ENCODE data around the gene TMEM183A. TPM values are rescaled to one million over a fixed set of nuclear protein-coding genes. Genes with fewer than 3 reads are reported as not detected.
"Not testable (repeated sequence)": the region's sequence is repeated elsewhere in the genome, so short reads cannot be mapped to it uniquely, and the experiment has no call there.

The TMEM183A gene
- total and polyA plus RNA-seq, 5 experiments from 2014 or later = 46.2 to 92.0 (median 53.6) TPM

DNA sequence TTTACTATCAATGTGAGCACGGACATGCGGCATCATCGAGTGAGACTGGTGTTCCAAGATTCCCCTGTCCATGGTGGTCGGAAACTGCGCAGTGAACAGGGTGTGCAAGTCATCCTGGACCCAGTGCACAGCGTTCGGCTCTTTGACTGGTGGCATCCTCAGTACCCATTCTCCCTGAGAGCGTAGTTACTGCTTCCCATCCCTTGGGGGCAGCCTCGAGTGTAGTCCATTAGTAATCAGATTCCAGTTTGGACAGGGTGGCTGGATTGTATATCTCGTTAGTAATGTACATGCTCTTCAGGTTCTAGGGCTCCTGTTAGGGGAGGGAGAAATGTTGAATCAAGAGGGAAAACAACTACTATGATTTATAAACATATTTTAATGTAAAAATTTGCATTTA, 15.7 kb downstream of the TMEM183A start:
- Mint-ChIP-seq H3K36me3 (peaks cover 0 to 60% (median 11%) of the 10 kb centered on the region in 3 donors), H3K9me3 (peaks cover 0 to 12% (median 0%) of the 10 kb centered on the region in 9 donors), H3K4me1 (peaks cover 4 to 11% (median 8%) of the 10 kb centered on the region in 4 donors)
- POLR2A ChIA-PET = interaction anchor here (1.3 kb wide), 1 partner anchor 16 kb away, joined by 5 read pairs; the partner anchor contains the start of gene TMEM183A
- H3K4me3 Mint-ChIP-seq, DNase-seq, H3K27me3 Mint-ChIP-seq, H3K27ac Mint-ChIP-seq, ATAC-seq: not testable (repeated sequence)

DNA sequence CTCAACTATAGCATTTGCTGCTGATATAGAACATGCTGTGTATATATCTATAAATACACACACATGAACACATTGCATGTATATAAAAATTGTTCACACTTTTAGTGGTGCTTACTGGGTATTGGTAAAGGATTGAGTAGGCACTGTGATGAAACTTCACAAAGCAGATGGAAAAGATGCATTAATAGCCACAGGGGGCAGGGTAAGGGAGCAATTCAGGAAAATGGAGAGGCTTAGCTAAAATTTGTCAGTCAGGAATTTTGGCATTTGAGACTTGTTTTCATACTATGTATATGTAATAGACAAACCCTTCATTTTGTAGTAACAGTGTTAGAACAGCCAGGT, 18.5 kb downstream of the TMEM183A start:
- ATAC-seq = no peak
- Mint-ChIP-seq H3K9me3 (peaks cover 0 to 12% (median 0%) of the 10 kb centered on the region in 9 donors), H3K36me3 (peaks cover 0 to 32% (median 1%) of the 10 kb centered on the region in 3 donors), H3K27me3 (peaks cover 0 to 7% (median 0%) of the 10 kb centered on the region in 5 donors), H3K4me3 (peak overlapping the region; percentile 50 to 90 (median 76)), H3K4me1 (peaks cover 6 to 11% (median 9%) of the 10 kb centered on the region in 4 donors), H3K27ac (peak overlapping the region in 9 of 10 donors; percentile 66 to 95 (median 88))
- POLR2A ChIA-PET = interaction anchor here (1.3 to 2.1 kb wide), 2 partner anchors 18 to 71 kb away, joined by 3 to 9 read pairs; partner anchors contain the start of gene TMEM183A
- no peak for DNase-seq

DNA sequence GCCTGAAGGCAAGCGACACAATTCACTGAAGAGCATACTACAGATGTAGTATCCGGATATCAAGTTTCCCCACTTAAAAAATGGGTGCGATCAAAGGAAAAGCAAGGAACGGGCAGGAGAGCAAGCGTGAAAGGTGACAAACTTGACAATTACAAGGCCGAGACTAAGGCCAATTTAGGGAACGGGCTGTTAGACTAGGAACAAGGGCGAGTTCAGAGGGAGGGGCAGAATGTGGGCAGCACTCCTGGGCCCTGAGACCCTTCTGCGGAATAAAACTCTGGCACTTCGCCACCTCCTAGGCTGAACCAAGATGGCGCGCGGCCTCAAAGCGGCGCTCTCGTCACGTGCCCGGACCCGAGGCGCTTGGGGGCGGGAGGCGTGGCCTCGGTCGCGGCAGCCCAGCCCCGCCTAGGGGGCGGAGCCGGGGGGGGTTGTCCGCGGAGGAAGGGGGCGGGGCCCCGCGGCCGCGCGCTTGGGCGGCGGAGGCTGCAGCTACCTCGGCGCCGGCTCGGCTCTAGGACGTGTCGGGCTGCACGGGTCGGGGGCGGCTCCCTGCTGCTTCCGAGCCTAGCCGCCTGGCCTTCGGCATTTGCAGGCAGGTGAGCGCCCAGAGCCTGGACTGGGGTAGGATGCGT, 19.0 kb downstream of the TMEM183A start, which contains the start of gene PPFIA4:
Gene PPFIA4, plus strand, starts transcription at position 461 of the 635 bp plus-strand sequence. CDS start 12,518 bp downstream, outside the sequence.
- H3K4me1 Mint-ChIP-seq = peaks cover 6 to 11% (median 9%) of the 10 kb centered on the region in 4 donors
- peaks cover 0 to 27% (median 0%) of the 10 kb centered on the region in 3 donors for H3K36me3 Mint-ChIP-seq
- POLR2A ChIA-PET = interaction anchor here (0.6 to 2.1 kb wide), 3 partner anchors 19 to 1071 kb away, joined by 3 to 9 read pairs (median 3); partner anchors contain the start of genes TIMM17A and TMEM183A
- peaks cover 0 to 7% (median 0%) of the 10 kb centered on the region in 5 donors for H3K27me3 Mint-ChIP-seq
- DNase-seq (peak; percentile 82 to 94 (median 87)), ATAC-seq (peak; percentile 89)
- H3K27ac Mint-ChIP-seq = peak within 1 kb of the TSS in 9 of 10 donors; percentile 66 to 95 (median 88)
- peak within 1 kb of the TSS; percentile 66 to 90 (median 82) for H3K4me3 Mint-ChIP-seq
- H3K9me3 Mint-ChIP-seq = peaks cover 0 to 12% (median 0%) of the 10 kb centered on the region in 9 donors

DNA sequence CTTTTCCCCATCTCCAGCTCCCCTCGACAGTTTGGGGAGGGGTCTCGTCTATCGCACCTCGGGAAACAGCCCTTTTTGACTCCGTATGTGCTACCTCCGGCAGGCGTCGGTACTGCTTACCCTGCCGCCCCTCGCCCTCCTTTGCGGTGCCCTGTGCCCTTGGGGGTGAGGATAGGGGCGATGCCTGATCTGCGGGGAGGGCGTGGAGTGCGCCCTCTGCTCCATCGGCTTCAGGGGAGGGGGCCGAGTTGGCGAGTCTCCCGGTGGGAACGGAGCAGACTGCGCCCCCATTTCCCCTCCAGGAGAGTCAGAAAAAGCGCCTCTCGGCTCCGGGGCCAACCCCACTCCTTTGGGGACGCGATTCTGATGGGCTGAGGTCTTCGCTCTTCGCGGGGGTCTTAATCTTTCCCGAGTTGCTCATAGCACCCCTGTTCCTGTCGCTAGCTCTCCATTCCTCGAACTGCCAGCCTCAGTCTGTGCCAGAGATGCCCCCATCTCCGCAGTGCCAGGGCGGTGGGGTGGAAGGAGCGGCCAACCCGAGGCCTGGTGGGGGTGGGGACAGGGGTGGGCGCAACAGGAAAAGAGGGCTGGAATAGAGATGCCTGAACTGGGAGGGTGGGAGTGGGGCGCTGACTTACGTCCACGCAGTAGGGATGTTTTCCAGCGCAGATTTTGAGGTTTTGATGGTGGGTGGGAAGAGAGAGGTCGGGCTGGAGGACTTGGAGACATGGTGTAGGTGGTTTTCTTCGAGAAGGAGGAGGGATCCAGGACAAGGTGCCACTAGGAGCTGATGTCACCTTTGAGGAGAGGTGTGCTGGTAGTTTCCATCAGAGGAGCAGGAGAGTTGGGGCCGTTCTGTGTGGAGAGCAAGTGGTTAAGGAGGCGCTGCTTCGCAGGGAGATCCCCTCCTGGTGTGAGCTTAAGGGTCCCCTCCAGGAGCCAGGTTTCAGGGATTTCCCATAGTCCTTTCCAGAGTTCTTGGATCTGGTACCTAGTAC, 19.8 kb downstream of the TMEM183A start:
- Mint-ChIP-seq H3K27ac (peak overlapping the region in 4 of 10 donors; percentile 40 to 82 (median 73)), H3K4me3 (peak overlapping the region; percentile 66 to 85 (median 80)), H3K4me1 (peaks cover 6 to 11% (median 10%) of the 10 kb centered on the region in 4 donors), H3K27me3 (peaks cover 0 to 7% (median 0%) of the 10 kb centered on the region in 5 donors), H3K9me3 (peaks cover 0 to 12% (median 0%) of the 10 kb centered on the region in 9 donors), H3K36me3 (peaks cover 0 to 19% (median 0%) of the 10 kb centered on the region in 3 donors)
- peak; percentile 59 to 60 for ATAC-seq
- no peak for DNase-seq
- POLR2A ChIA-PET = interaction anchor here (0.6 to 2.1 kb wide), 4 partner anchors 20 to 1072 kb away, joined by 3 to 9 read pairs (median 3); partner anchors contain the start of genes TIMM17A and TMEM183A

DNA sequence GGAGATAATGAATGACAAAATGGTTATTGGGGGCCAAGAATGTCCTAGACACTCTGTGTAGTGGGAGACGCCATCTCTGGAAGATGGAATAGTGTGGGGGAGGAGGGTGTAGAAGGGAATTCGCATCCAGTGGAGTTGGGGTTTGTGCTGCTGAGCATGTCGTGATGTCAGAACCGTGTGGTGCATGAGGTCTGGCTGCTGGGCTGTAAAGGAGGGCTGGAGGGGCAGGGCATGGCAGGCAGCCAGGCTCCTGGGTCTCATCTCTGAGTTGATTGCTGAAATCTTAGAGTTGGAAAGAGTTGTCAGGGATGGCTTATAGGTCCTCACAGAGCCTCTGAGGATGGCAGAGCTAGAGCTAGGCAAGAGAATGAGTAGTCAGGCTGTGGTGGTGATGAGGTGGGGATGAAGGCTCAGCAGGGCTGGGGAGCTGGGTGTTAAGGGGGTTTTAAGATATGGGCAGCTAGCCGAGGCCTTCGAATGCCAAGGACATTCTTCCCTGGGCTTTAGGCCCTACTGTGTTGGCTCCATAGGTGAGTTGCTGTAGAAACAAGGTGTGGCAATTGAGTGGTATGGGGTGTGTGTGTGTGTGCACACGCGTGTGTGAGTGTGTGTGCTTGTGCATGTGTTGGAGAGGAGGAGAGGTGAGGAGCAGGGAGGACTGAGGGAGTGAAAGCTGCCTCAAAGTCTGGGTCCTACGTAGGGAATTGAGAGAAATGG, 21.1 kb downstream of the TMEM183A start:
- ATAC-seq = no peak
- peak overlapping the region in 5 of 10 donors; percentile 31 to 85 (median 77) for H3K4me3 Mint-ChIP-seq
- no peak for DNase-seq
- peaks cover 0 to 10% (median 0%) of the 10 kb centered on the region in 3 donors for H3K36me3 Mint-ChIP-seq
- H3K9me3 Mint-ChIP-seq = peaks cover 0 to 12% (median 0%) of the 10 kb centered on the region in 9 donors
- POLR2A ChIA-PET = interaction anchor here (0.6 to 1.0 kb wide), 3 partner anchors 21 to 637 kb away, joined by 3 read pairs; partner anchors contain the start of gene TMEM183A
- peaks cover 6 to 11% (median 10%) of the 10 kb centered on the region in 4 donors for H3K4me1 Mint-ChIP-seq
- peaks cover 0 to 7% (median 0%) of the 10 kb centered on the region in 5 donors for H3K27me3 Mint-ChIP-seq
- H3K27ac Mint-ChIP-seq = peak overlapping the region in 2 of 10 donors; percentile 12 to 28

DNA sequence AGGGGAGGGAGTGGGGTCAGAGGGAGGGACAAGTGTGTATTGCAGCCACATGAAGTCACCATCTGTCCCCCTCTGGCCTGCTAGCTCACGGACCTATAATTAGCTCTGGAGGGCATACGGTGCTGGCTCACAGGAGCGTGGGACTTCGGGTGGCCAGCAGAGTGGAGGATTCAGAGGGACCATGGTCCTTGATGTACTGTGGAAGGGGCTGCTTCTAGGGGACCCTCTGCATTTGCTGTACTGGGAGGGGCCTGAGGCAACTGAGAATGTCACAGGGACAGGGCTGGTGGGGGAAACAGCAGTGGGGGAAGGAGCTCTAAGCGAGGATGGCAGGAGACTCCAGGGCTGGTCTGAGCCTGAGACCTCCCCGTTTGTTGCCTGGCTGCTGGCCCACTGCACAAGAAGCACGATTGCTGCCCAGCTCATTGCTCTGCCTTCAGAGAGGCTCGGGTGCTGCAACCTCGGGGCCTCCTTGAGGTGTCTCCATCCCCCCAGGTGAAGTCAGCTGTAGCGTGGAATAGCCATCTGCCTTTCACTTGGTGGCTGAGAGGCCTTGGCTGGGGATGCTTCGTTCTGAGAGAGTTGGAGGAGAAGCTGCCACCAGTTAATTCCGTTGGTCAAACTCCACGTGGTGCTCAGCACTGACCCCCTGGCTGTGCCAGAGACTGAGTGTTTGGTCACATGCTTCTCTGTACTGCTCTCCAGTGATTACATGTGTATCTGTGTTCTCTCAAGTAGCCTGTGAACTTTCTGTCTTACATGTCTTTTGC, 21.8 kb downstream of the TMEM183A start:
- H3K9me3 Mint-ChIP-seq = peaks cover 0 to 12% (median 0%) of the 10 kb centered on the region in 9 donors
- H3K27me3 Mint-ChIP-seq = peaks cover 0 to 7% (median 0%) of the 10 kb centered on the region in 5 donors
- POLR2A ChIA-PET = interaction anchor here (0.6 kb wide), 1 partner anchor 156 kb away, joined by 3 read pairs; no protein-coding TSS in a partner anchor
- no peak overlapping the region for H3K4me3 Mint-ChIP-seq
- ATAC-seq = no peak
- no peak overlapping the region for H3K27ac Mint-ChIP-seq
- peaks cover 0 to 4% (median 0%) of the 10 kb centered on the region in 3 donors for H3K36me3 Mint-ChIP-seq
- DNase-seq = no peak
- peaks cover 6 to 11% (median 10%) of the 10 kb centered on the region in 4 donors for H3K4me1 Mint-ChIP-seq

GRCh38 chr1:203031467-203031866, 24.3 kb downstream of the TMEM183A start:
- Mint-ChIP-seq H3K9me3 (no peaks in the 10 kb centered on the region), H3K27me3 (peaks cover 0 to 7% (median 0%) of the 10 kb centered on the region in 5 donors), H3K4me3 (no peak overlapping the region), H3K27ac (peak overlapping the region in 1 of 10 donors; percentile 7), H3K4me1 (peaks cover 0 to 8% (median 5%) of the 10 kb centered on the region in 4 donors), H3K36me3 (no peaks in the 10 kb centered on the region)
- no peak for ATAC-seq
- no peak for DNase-seq
- POLR2A ChIA-PET = no interaction called here

- Mint-ChIP-seq H3K9me3 (no peaks in the 10 kb centered on the region), H3K4me1 (peaks cover 0 to 5% (median 0%) of the 10 kb centered on the region in 4 donors), H3K27me3 (peaks cover 0 to 4% (median 0%) of the 10 kb centered on the region in 5 donors), H3K27ac (no peak overlapping the region), H3K36me3 (no peaks in the 10 kb centered on the region), H3K4me3 (no peak overlapping the region)
- DNase-seq (no peak), ATAC-seq (no peak)
- POLR2A ChIA-PET = no interaction called here
Observed at GRCh38 chr1:203033287-203033686, 26.1 kb downstream of the TMEM183A start.

DNA sequence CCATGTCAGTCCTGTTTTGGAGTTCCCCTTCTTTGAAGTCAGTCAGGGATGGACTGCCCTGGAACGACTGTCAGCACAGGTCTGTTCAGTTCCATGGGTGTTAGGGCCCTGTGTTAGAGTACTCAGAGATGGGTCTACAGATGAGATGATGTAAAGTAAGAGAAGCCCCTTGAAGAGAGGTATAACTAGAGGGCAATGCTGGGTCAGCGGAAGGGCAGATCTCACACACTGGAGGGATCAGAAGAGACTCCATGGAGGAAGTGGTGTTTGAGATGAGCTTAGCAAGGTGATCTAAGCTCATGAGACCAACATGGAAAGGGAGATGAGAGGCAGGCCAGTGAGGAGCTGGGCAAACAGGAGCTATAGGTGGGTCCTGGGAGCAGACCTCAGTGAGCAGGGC, 26.7 kb downstream of the TMEM183A start:
- H3K36me3 Mint-ChIP-seq = no peaks in the 10 kb centered on the region
- ATAC-seq = no peak
- DNase-seq = no peak
- peaks cover 0 to 2% (median under 1%) of the 10 kb centered on the region in 5 donors for H3K27me3 Mint-ChIP-seq
- H3K9me3 Mint-ChIP-seq = no peaks in the 10 kb centered on the region
- H3K4me1 Mint-ChIP-seq = peaks cover 0 to 2% (median 0%) of the 10 kb centered on the region in 4 donors
- no peak overlapping the region for H3K27ac Mint-ChIP-seq
- POLR2A ChIA-PET = no interaction called here
- H3K4me3 Mint-ChIP-seq = no peak overlapping the region

DNA sequence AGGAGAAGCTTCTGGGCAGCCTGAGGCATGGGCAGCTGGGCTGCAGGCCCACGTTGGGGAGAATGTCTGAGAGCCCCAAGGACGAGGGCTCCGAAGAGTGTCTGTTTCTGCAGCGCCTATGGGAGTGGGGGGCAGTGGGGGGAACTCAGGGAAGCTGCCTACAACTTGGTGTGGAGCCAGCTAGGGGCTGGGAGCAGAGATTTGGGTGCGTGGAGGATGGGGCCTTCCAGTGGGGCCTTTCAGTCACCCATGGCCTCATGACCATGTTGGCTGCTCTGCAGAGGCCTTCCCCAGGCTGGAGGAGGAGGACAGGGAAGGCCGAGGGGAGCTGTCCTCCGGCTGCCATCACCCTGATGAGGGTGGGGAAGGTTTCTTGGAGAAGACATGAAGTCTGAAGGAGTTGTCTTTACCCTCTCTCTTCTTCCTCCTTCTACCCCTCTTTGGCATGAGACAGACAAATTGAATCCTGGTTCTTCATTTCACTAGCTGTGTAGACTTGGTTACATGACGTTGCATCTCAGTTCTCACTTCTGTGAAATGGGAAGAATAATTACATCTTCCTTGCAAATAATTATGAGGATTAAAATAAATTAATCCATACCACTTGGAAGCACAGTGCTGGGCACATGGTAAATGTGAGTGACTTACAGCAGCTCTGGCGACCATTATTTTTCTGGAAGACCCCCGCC, 27.4 kb downstream of the TMEM183A start:
- DNase-seq (no peak), ATAC-seq (no peak)
- POLR2A ChIA-PET = interaction anchor here (0.5 kb wide), 1 partner anchor 49 kb away, joined by 5 read pairs; no protein-coding TSS in a partner anchor
- no peak overlapping the region for H3K27ac Mint-ChIP-seq
- peaks cover 4 to 8% (median 5%) of the 10 kb centered on the region in 5 donors for H3K27me3 Mint-ChIP-seq
- peaks cover 4 to 6% (median 5%) of the 10 kb centered on the region in 4 donors for H3K4me1 Mint-ChIP-seq
- H3K36me3 Mint-ChIP-seq = no peaks in the 10 kb centered on the region
- H3K9me3 Mint-ChIP-seq = no peaks in the 10 kb centered on the region
- H3K4me3 Mint-ChIP-seq = no peak overlapping the region
